HFFc6 (cell line): ENCODE results near the gene ITGB3. TPM values are rescaled to one million over a fixed set of nuclear protein-coding genes. Genes with fewer than 3 reads are reported as not detected.

Source experiments
- DNase-seq: peaks from one replicate; pipeline ENCODE4 v3.0.0-alpha.2; 2018
- H3K27ac Mint-ChIP-seq: 2 replicates; pipeline ENCODE4 v1.8.0; 2020; ENCODE audit warnings: mild to moderate bottlenecking, mixed read lengths
- H3K27me3 Mint-ChIP-seq: 2 replicates; pipeline ENCODE4 v1.8.0; 2021; ENCODE audit warnings: mild to moderate bottlenecking, moderate library complexity, mixed read lengths; ENCODE audit not compliant: insufficient read depth
- H3K36me3 Mint-ChIP-seq: 2 replicates; pipeline ENCODE4 v1.8.0; 2021; ENCODE audit warnings: low read depth, mixed read lengths
- H3K4me1 Mint-ChIP-seq: 2 replicates; pipeline ENCODE4 v1.8.0; 2020; ENCODE audit warnings: low read depth, mixed read lengths
- H3K4me3 Mint-ChIP-seq: 2 replicates; pipeline ENCODE4 v1.8.0; 2020; ENCODE audit warnings: mild to moderate bottlenecking, moderate library complexity, mixed read lengths
- H3K9me3 Mint-ChIP-seq: 2 replicates; pipeline ENCODE4 v1.8.0; 2020; ENCODE audit warnings: mild to moderate bottlenecking, mixed read lengths
- CTCF ChIP-seq: fragments of 200-600 bp; sonication (generic); IDR thresholded peaks from 2 replicates; pipeline ENCODE4 v1.5.0; 2021; ENCODE audit warnings: antibody characterized with exemption, mild to moderate bottlenecking
- total RNA-seq, 6 experiments: library from RNA; stranded (reverse); fragmentation: NEBNext Ultra II Directional; extraction: Animal tissue kit (Norgen Biotek cat#: 25700); gene quantifications; 2 replicates in 1 of 6; 3 replicates in 5 of 6; pipeline ENCODE4 v1.2.3, GENCODE V29; 2021

The ITGB3 gene
- total RNA-seq, 6 experiments from 2014 or later, result 2.2 to 4.1 (median 2.9) TPM

GRCh38 chr17:47239967-47240651 is 13.5 kb upstream of the ITGB3 start:
- Mint-ChIP-seq H3K4me3 (peak overlapping the region; percentile 57), H3K27me3 (no peaks in the 10 kb centered on the region; the same call in 1 of the 2 replicates), H3K4me1 (peaks cover 21% of the 10 kb centered on the region), H3K27ac (peak overlapping the region; percentile 99), H3K9me3 (peaks cover 8% of the 10 kb centered on the region; the same call in 1 of the 2 replicates), H3K36me3 (no peaks in the 10 kb centered on the region)
- no peak for TF ChIP-seq CTCF
- DNase-seq, result peak; percentile 99

- no peak for TF ChIP-seq CTCF
- Mint-ChIP-seq H3K4me1 (peaks cover 21% of the 10 kb centered on the region), H3K4me3 (0 out of 2 replicates have a peak overlapping the region, but pooled peaks have one; percentile 8), H3K9me3 (peaks cover 8% of the 10 kb centered on the region; the same call in 1 of the 2 replicates), H3K27me3 (peaks cover under 1% of the 10 kb centered on the region), H3K36me3 (no peaks in the 10 kb centered on the region), H3K27ac (peak overlapping the region; percentile 99)
- DNase-seq, result no peak
These were observed 12.8 kb upstream of the ITGB3 start for GRCh38 chr17:47240806-47241205.

- no peak for TF ChIP-seq CTCF
- H3K27ac Mint-ChIP-seq, result no peak overlapping the region
- H3K36me3 Mint-ChIP-seq, result no peaks in the 10 kb centered on the region
- H3K27me3 Mint-ChIP-seq, result peaks cover 3% of the 10 kb centered on the region
- H3K4me1 Mint-ChIP-seq, result peaks cover 21% of the 10 kb centered on the region
- no peaks in the 10 kb centered on the region for H3K9me3 Mint-ChIP-seq
- no peak overlapping the region for H3K4me3 Mint-ChIP-seq
- DNase-seq, result no peak
These were observed 11.0 kb upstream of the ITGB3 start for GRCh38 chr17:47242648-47243047.

- no peak overlapping the region for H3K4me3 Mint-ChIP-seq
- H3K36me3 Mint-ChIP-seq, result no peaks in the 10 kb centered on the region
- H3K27me3 Mint-ChIP-seq, result peaks cover 3% of the 10 kb centered on the region
- no peaks in the 10 kb centered on the region for H3K9me3 Mint-ChIP-seq
- no peak for DNase-seq
- no peak for TF ChIP-seq CTCF
- peaks cover 21% of the 10 kb centered on the region for H3K4me1 Mint-ChIP-seq
- no peak overlapping the region for H3K27ac Mint-ChIP-seq
These were observed 9.7 kb upstream of the ITGB3 start for GRCh38 chr17:47243737-47244598.

GRCh38 chr17:47244697-47245096 is 8.9 kb upstream of the ITGB3 start:
- Mint-ChIP-seq H3K4me1 (peaks cover 14% of the 10 kb centered on the region), H3K27me3 (peaks cover 3% of the 10 kb centered on the region), H3K36me3 (no peaks in the 10 kb centered on the region), H3K4me3 (no peak overlapping the region), H3K9me3 (no peaks in the 10 kb centered on the region), H3K27ac (no peak overlapping the region)
- DNase-seq, result no peak
- TF ChIP-seq CTCF, result no peak
